Sigmoid colon (tissue), 7 donors: Measurements from ENCODE around the gene GPRC5B. TPM values are rescaled to one million over a fixed set of nuclear protein-coding genes. Genes with fewer than 3 reads are reported as not detected.

Source experiments
- DNase-seq: peaks from one replicate; pipeline ENCODE4 v3.0.0-alpha.2; 2019
- H3K27ac ChIP-seq, 4 donors: fragments of 200-600 bp; sonication (generic); one replicate each; pipeline ENCODE4 v1.5.1; 2016 to 2019; ENCODE audit warnings: mild to moderate bottlenecking in 1 of 4
- H3K27me3 ChIP-seq, 3 donors: fragments of 200-600 bp; sonication (generic); one replicate each; pipeline ENCODE4 v1.5.1; 2019; ENCODE audit warnings: mild to moderate bottlenecking in 1 of 3
- H3K36me3 ChIP-seq, 4 donors: fragments of 200-600 bp; sonication (generic); one replicate each; pipeline ENCODE4 v1.5.1; 2016 to 2019
- H3K4me1 ChIP-seq, 4 donors: fragments of 200-600 bp; sonication (generic); one replicate each; pipeline ENCODE4 v1.5.1; 2017 to 2019
- H3K4me3 ChIP-seq, 4 donors: fragments of 200-600 bp; sonication (generic); one replicate each; pipeline ENCODE4 v1.5.1; 2017 to 2019; ENCODE audit warnings: mild to moderate bottlenecking in 2 of 4, moderate library complexity in 1 of 4
- H3K9me3 ChIP-seq, 4 donors: fragments of 200-600 bp in 3 of 4; sonication (generic) in 3 of 4; one replicate each; pipeline versions ENCODE4 v1.5.1 to v1.6.1; 2013 to 2019
- CTCF ChIP-seq, 4 experiments: fragments of 450-650 bp in 3 of 4; fragments of 200-600 bp in 1 of 4; IDR thresholded peaks; one replicate each; pipeline ENCODE4 v1.5.1; 2016 to 2019; ENCODE audit warnings: antibody characterized with exemption in 4 of 4, mild to moderate bottlenecking in 3 of 4, moderate library complexity in 2 of 4
- EP300 ChIP-seq, 4 donors: sonication (generic); formaldehyde crosslinking; IDR thresholded peaks; one replicate each; pipeline ENCODE4 v1.6.1; 2017; ENCODE audit warnings: antibody characterized with exemption in 4 of 4
- POLR2A ChIP-seq, 2 donors: fragments of 450-650 bp; IDR thresholded peaks; one replicate each; pipeline ENCODE4 v1.6.1; 2016; ENCODE audit warnings: antibody characterized with exemption in 2 of 2, mild to moderate bottlenecking in 2 of 2, moderate library complexity in 2 of 2
- POLR2AphosphoS5 ChIP-seq, 4 donors: sonication (generic); formaldehyde crosslinking; IDR thresholded peaks; one replicate each; pipeline ENCODE4 v1.6.1; 2017; ENCODE audit warnings: antibody characterized with exemption in 4 of 4
- WGBS, 2 donors: extraction: QIAGEN DNeasy Blood & Tissue Kit; methylation state at CpG; one replicate each; pipeline ENCODE4 v1.1.7; 2013; 5-methylcytosine and 5-hydroxymethylcytosine counted together
- intact Hi-C: fragments of 100-400 bp; cut with DNase I; formaldehyde crosslinking; loops from one replicate; pipeline ENCODE4 v1.15.1; 2023
- polyA plus RNA-seq, 3 donors: library from polyadenylated mRNA; stranded (reverse); fragments of 200-250 nt; gene quantifications; one replicate each; pipeline ENCODE4 v1.2.3, GENCODE V29; 2013
- small RNA-seq, 3 donors: library from RNA; depleted of rRNA; stranded (forward); fragments of <200 nt; gene quantifications; one replicate each; pipeline ENCODE3, GENCODE V24; 2016
- total RNA-seq, 4 donors: library from RNA; depleted of rRNA; stranded (reverse); fragments of >200 nt; gene quantifications; one replicate each; pipeline ENCODE4 v1.1.0, GENCODE V29; 2016
- donor health status: healthy with polysubstance abuse.
- donor health status: Bipolar disorder and iron deficiency.
- donor health status: healthy.

The GPRC5B gene
- total and polyA plus RNA-seq, 7 donors, result 1.6 to 20.6 (median 8.4) TPM

- intact Hi-C loops, result no loop called here
- WGBS, 2 donors, result 84 to 88% methylated on average over 13 of the region's 13 CpGs
- TF ChIP-seq POLR2A (IDR thresholded peaks at IDR 0.05) (no peak), EP300 (IDR thresholded peaks at IDR 0.05) (no peak), CTCF (IDR thresholded peaks at IDR 0.05) (no peak)
- H3K27me3 ChIP-seq, result no peaks in the 10 kb centered on the region
- H3K36me3 ChIP-seq, result no peaks in the 10 kb centered on the region
- no peaks in the 10 kb centered on the region for H3K9me3 ChIP-seq
- H3K4me3 ChIP-seq, result no peak overlapping the region
- no peak overlapping the region for H3K27ac ChIP-seq
- DNase-seq, result peak; percentile 37
- no peaks in the 10 kb centered on the region for H3K4me1 ChIP-seq
Measured at GRCh38 chr16:19810817-19811731, 73.6 kb downstream of the GPRC5B start.

- Histone ChIP-seq H3K4me1 (no peaks in the 10 kb centered on the region), H3K27me3 (no peaks in the 10 kb centered on the region), H3K36me3 (no peaks in the 10 kb centered on the region), H3K4me3 (no peak overlapping the region), H3K9me3 (no peaks in the 10 kb centered on the region), H3K27ac (peak overlapping the region in 1 of 4 donors; percentile 8)
- intact Hi-C loops, result no loop called here
- TF ChIP-seq EP300 (IDR thresholded peaks at IDR 0.05), result no peak
- no peak for TF ChIP-seq POLR2AphosphoS5 (IDR thresholded peaks at IDR 0.05)
- no peak for TF ChIP-seq CTCF (IDR thresholded peaks at IDR 0.05)
- no peak for TF ChIP-seq POLR2A (IDR thresholded peaks at IDR 0.05)
- WGBS, 2 donors, result 96% methylated on average over 9 of the region's 9 CpGs
- peak; percentile 47 for DNase-seq
Measured at GRCh38 chr16:19809693-19810092, 75.0 kb downstream of the GPRC5B start.

GRCh38 chr16:19809121-19809635 is 75.5 kb downstream of the GPRC5B start:
- H3K27me3 ChIP-seq, result no peaks in the 10 kb centered on the region
- TF ChIP-seq POLR2AphosphoS5 (IDR thresholded peaks at IDR 0.05) (no peak), CTCF (IDR thresholded peaks at IDR 0.05) (no peak), POLR2A (IDR thresholded peaks at IDR 0.05) (no peak), EP300 (IDR thresholded peaks at IDR 0.05) (no peak)
- peak; percentile 49 for DNase-seq
- H3K4me1 ChIP-seq, result no peaks in the 10 kb centered on the region
- WGBS, 2 donors, result 68 to 70% methylated on average over 4 of the region's 4 CpGs
- H3K36me3 ChIP-seq, result no peaks in the 10 kb centered on the region
- H3K9me3 ChIP-seq, result no peaks in the 10 kb centered on the region
- intact Hi-C loops, result no loop called here
- H3K4me3 ChIP-seq, result no peak overlapping the region
- peak overlapping the region in 1 of 4 donors; percentile 8 for H3K27ac ChIP-seq

- intact Hi-C loops, result no loop called here
- no peak overlapping the region for H3K27ac ChIP-seq
- no peaks in the 10 kb centered on the region for H3K9me3 ChIP-seq
- no peaks in the 10 kb centered on the region for H3K36me3 ChIP-seq
- DNase-seq, result peak; percentile 36
- H3K4me1 ChIP-seq, result no peaks in the 10 kb centered on the region
- H3K4me3 ChIP-seq, result no peak overlapping the region
- 69 to 72% methylated on average over 5 of the region's 5 CpGs for WGBS, 2 donors
- no peak for TF ChIP-seq POLR2A (IDR thresholded peaks at IDR 0.05)
- no peak for TF ChIP-seq CTCF (IDR thresholded peaks at IDR 0.05)
- no peak for TF ChIP-seq EP300 (IDR thresholded peaks at IDR 0.05)
- TF ChIP-seq POLR2AphosphoS5 (IDR thresholded peaks at IDR 0.05), result no peak
- H3K27me3 ChIP-seq, result no peaks in the 10 kb centered on the region
Measured at GRCh38 chr16:19808061-19808641, 76.5 kb downstream of the GPRC5B start.

Small RNA genes within 50 kb of the gene (small RNA-seq; reads per million reads assigned to genes)
- 0 reads per million in 3 donors for gene LARP7P2

Other genes with a start within 250 kb of the GPRC5B start
- 10 to 100 TPM in 1 of 4 donors, 1 to 10 TPM in 3; 5.0 to 11.1 (median 7.6) TPM for gene KNOP1, start 166.6 kb downstream of the GPRC5B start, total RNA-seq
- 10 to 100 TPM; 10.4 to 16.4 (median 16.2) TPM for gene KNOP1, start 166.6 kb downstream of the GPRC5B start, polyA plus RNA-seq
- 10 to 100 TPM; 10.3 to 16.6 (median 12.4) TPM for gene IQCK, start 166.6 kb downstream of the GPRC5B start, total RNA-seq
- gene IQCK, start 166.6 kb downstream of the GPRC5B start, polyA plus RNA-seq, result 1 to 10 TPM; 5.1 to 9.0 (median 9.0) TPM
- gene GPR139, start 189.0 kb upstream of the GPRC5B start, total RNA-seq, result not detected
- gene GPR139, start 189.0 kb upstream of the GPRC5B start, polyA plus RNA-seq, result not detected